Thyroid gland (tissue), 4 donors: Measurements from ENCODE around the gene COG2. TPM values are rescaled to one million over a fixed set of nuclear protein-coding genes. Genes with fewer than 3 reads are reported as not detected.
"Not testable (repeated sequence)": the region's sequence is repeated elsewhere in the genome, so short reads cannot be mapped to it uniquely, and the experiment has no call there.

Experiments used
- DNase-seq, 2 donors: peaks; one replicate each; pipeline ENCODE4 v3.0.0-alpha.2; 2019
- H3K27ac ChIP-seq, 3 donors: fragments of 200-600 bp; sonication (generic); 1 replicate in 2 of 3; 2 replicates in 1 of 3; pipeline ENCODE4 v1.5.1; 2016 to 2019; ENCODE audit warnings: mild to moderate bottlenecking in 1 of 3, moderate library complexity in 1 of 3
- H3K27me3 ChIP-seq: fragments of 200-600 bp; sonication (generic); one replicate; pipeline ENCODE4 v1.5.1; 2019
- H3K36me3 ChIP-seq, 2 donors: fragments of 200-600 bp; sonication (generic); one replicate each; pipeline ENCODE4 v1.5.1; 2016 to 2019
- H3K4me1 ChIP-seq, 2 donors: fragments of 200-600 bp; sonication (generic); one replicate each; pipeline ENCODE4 v1.5.1; 2017 to 2019
- H3K4me3 ChIP-seq, 3 donors: fragments of 200-600 bp; sonication (generic); replicated peaks in 1 of 3; 1 replicate in 2 of 3; 2 replicates in 1 of 3; pipeline ENCODE4 v1.5.1; 2016; ENCODE audit warnings: mild to moderate bottlenecking in 1 of 3
- H3K9me3 ChIP-seq: fragments of 200-600 bp; sonication (generic); one replicate; pipeline ENCODE4 v1.5.1; 2017
- CTCF ChIP-seq, 6 experiments: fragments of 200-600 bp in 3 of 6; fragments of 450-650 bp in 3 of 6; sonication (generic) in 3 of 6; IDR thresholded peaks; one replicate each; pipeline ENCODE4 v1.5.1; 2016 to 2019; ENCODE audit warnings: antibody characterized with exemption in 6 of 6, mild to moderate bottlenecking in 2 of 6, inconsistent platforms in 1 of 6, moderate library complexity in 1 of 6
- POLR2A ChIP-seq, 2 donors: fragments of 450-650 bp; IDR thresholded peaks; one replicate each; pipeline ENCODE4 v1.6.1; 2017; ENCODE audit warnings: antibody characterized with exemption in 2 of 2, mild to moderate bottlenecking in 2 of 2, moderate library complexity in 1 of 2
- WGBS, 2 donors: methylation state at CpG; one replicate each; pipeline ENCODE4 v1.1.5; 2017; 5-methylcytosine and 5-hydroxymethylcytosine counted together
- intact Hi-C: fragments of 100-400 bp; cut with DNase I; formaldehyde crosslinking; loops from one replicate; pipeline ENCODE4 v1.15.1; 2023
- total RNA-seq, 4 donors: library from RNA; depleted of rRNA; stranded (reverse); fragments of >200 nt; gene quantifications; one replicate each; pipeline ENCODE4 v1.2.3, GENCODE V29; 2016

COG2 gene
- total RNA-seq, 4 donors from 2014 or later, result 36.3 to 48.1 (median 37.5) TPM

- no peak for DNase-seq
- Histone ChIP-seq H3K36me3 (peaks cover 10 to 13% of the 10 kb centered on the region in 2 donors), H3K27me3 (no peaks in the 10 kb centered on the region), H3K4me3 (no peak overlapping the region), H3K27ac (no peak overlapping the region), H3K4me1 (no peaks in the 10 kb centered on the region), H3K9me3 (no peaks in the 10 kb centered on the region)
- intact Hi-C loops, result no loop called here
- TF ChIP-seq CTCF (IDR thresholded peaks at IDR 0.05) (no peak), POLR2A (IDR thresholded peaks at IDR 0.05) (no peak)
- WGBS, 2 donors, result 88 to 90% methylated on average over 14 of the region's 14 CpGs
These were observed 55.8 kb downstream of the COG2 start for GRCh38 chr1:230698130-230698529.

GRCh38 chr1:230698964-230699363 is 56.7 kb downstream of the COG2 start:
- intact Hi-C loops, H3K36me3 ChIP-seq, H3K4me3 ChIP-seq, H3K27me3 ChIP-seq, H3K27ac ChIP-seq, H3K4me1 ChIP-seq, H3K9me3 ChIP-seq, DNase-seq: not testable (repeated sequence)

- Histone ChIP-seq H3K4me3 (no peak overlapping the region), H3K27me3 (no peaks in the 10 kb centered on the region), H3K4me1 (no peaks in the 10 kb centered on the region), H3K9me3 (no peaks in the 10 kb centered on the region), H3K27ac (no peak overlapping the region), H3K36me3 (no peaks in the 10 kb centered on the region)
- TF ChIP-seq POLR2A (IDR thresholded peaks at IDR 0.05), result no peak
- no peak for TF ChIP-seq CTCF (IDR thresholded peaks at IDR 0.05)
- WGBS, 2 donors, result 90 to 96% methylated on average over 1 of the region's 1 CpG
- intact Hi-C loops, result no loop called here
- DNase-seq, result no peak
These were observed 57.4 kb downstream of the COG2 start for GRCh38 chr1:230699716-230700115.

GRCh38 chr1:230700132-230700531 is 57.9 kb downstream of the COG2 start:
- Histone ChIP-seq H3K27ac (no peak overlapping the region), H3K36me3 (no peaks in the 10 kb centered on the region), H3K4me3 (no peak overlapping the region), H3K27me3 (no peaks in the 10 kb centered on the region), H3K4me1 (no peaks in the 10 kb centered on the region), H3K9me3 (no peaks in the 10 kb centered on the region)
- intact Hi-C loops, result no loop called here
- no peak for DNase-seq
- 91 to 93% methylated on average over 4 of the region's 4 CpGs for WGBS, 2 donors
- TF ChIP-seq POLR2A (IDR thresholded peaks at IDR 0.05), result no peak
- no peak for TF ChIP-seq CTCF (IDR thresholded peaks at IDR 0.05)

- intact Hi-C loops, result no loop called here
- Histone ChIP-seq H3K9me3 (no peaks in the 10 kb centered on the region), H3K36me3 (no peaks in the 10 kb centered on the region), H3K4me1 (no peaks in the 10 kb centered on the region), H3K4me3 (no peak overlapping the region), H3K27me3 (no peaks in the 10 kb centered on the region), H3K27ac (no peak overlapping the region)
- TF ChIP-seq POLR2A (IDR thresholded peaks at IDR 0.05) (no peak), CTCF (IDR thresholded peaks at IDR 0.05) (no peak)
- WGBS, 2 donors, result 89 to 92% methylated on average over 12 to 17 of the region's 17 CpGs
- DNase-seq, result no peak
These were observed 59.2 kb downstream of the COG2 start for GRCh38 chr1:230701434-230701833.
